ENCODE measurements around the gene AFG1L. TPM values are rescaled to one million over a fixed set of nuclear protein-coding genes. Genes with fewer than 3 reads are reported as not detected.

Gene AFG1L
- total and polyA plus RNA-seq, 8 donors = 0.45 to 18.5 (median 2.9) TPM; not detected in 1

DNA sequence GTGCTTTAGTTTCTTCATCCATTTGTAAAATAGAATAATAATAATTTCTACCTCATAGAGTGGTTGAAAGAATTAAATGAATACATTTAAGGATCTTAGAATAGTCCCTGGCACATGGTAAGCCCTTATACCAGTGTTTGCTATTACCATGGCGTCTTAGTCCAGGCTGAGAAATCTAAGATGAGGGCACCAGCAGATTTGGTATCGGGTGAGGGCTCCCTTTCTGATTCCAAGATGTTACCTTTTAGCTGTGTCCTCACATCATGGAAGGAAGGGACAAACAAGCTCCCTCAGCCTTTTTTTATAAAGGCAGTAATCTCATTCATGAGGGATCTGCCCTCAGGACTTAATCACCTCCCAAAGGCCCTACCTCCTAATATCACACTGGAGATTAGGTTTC, 141.9 kb downstream of the AFG1L start:
- Histone ChIP-seq H3K36me3 (no peaks in the 10 kb centered on the region), H3K4me3 (no peak overlapping the region), H3K4me1 (no peaks in the 10 kb centered on the region), H3K27me3 (no peaks in the 10 kb centered on the region), H3K27ac (no peak overlapping the region), H3K9me3 (no peaks in the 10 kb centered on the region)
- WGBS, 5 donors = 86 to 100% (median 97%) methylated on average over 2 of the region's 2 CpGs
- intact Hi-C loops (cut with DNase I; ENCODE audit: low total_unique reads) = no loop called here
- TF ChIP-seq POLR2A (IDR thresholded peaks at IDR 0.05) (no peak), EP300 (IDR thresholded peaks at IDR 0.05) (no peak), POLR2AphosphoS5 (IDR thresholded peaks at IDR 0.05) (no peak)
- TF ChIP-seq, protein P1, sequence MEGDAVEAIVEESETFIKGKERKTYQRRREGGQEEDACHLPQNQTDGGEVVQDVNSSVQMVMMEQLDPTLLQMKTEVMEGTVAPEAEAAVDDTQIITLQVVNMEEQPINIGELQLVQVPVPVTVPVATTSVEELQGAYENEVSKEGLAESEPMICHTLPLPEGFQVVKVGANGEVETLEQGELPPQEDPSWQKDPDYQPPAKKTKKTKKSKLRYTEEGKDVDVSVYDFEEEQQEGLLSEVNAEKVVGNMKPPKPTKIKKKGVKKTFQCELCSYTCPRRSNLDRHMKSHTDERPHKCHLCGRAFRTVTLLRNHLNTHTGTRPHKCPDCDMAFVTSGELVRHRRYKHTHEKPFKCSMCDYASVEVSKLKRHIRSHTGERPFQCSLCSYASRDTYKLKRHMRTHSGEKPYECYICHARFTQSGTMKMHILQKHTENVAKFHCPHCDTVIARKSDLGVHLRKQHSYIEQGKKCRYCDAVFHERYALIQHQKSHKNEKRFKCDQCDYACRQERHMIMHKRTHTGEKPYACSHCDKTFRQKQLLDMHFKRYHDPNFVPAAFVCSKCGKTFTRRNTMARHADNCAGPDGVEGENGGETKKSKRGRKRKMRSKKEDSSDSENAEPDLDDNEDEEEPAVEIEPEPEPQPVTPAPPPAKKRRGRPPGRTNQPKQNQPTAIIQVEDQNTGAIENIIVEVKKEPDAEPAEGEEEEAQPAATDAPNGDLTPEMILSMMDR (IDR thresholded peaks at IDR 0.05) = no peak
- DNase-seq = no peak

DNA sequence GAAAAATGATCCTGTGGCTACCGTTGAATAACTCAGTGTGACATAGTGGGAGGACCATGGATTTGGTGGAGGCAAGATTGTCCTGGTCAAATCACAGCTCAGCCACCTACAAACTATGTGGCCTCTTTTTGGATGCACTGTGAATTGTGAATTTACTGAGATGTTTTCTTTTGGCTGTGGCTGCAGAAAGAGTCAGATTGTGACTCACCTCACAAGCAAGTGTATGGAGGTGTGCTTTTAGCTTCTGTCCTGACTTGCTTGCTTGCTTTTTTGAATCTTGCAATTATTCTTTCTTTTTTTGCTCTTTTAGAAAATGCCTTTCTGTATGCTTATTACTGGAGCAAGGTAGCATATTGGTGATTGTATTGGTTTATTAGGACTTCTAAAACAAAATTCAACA, 143.0 kb downstream of the AFG1L start:
- DNase-seq = no peak
- no peak overlapping the region for H3K27ac ChIP-seq
- H3K9me3 ChIP-seq = no peaks in the 10 kb centered on the region
- no peaks in the 10 kb centered on the region for H3K27me3 ChIP-seq
- no peaks in the 10 kb centered on the region for H3K36me3 ChIP-seq
- H3K4me1 ChIP-seq = no peaks in the 10 kb centered on the region
- no peak overlapping the region for H3K4me3 ChIP-seq
- 81 to 96% (median 89%) methylated on average over 1 of the region's 1 CpG for WGBS, 5 donors
- TF ChIP-seq POLR2AphosphoS5 (IDR thresholded peaks at IDR 0.05) (no peak), POLR2A (IDR thresholded peaks at IDR 0.05) (no peak), EP300 (IDR thresholded peaks at IDR 0.05) (no peak)
- TF ChIP-seq, protein P1 (IDR thresholded peaks at IDR 0.05) = no peak
- intact Hi-C loops (cut with DNase I; ENCODE audit: low total_unique reads) = no loop called here

DNA sequence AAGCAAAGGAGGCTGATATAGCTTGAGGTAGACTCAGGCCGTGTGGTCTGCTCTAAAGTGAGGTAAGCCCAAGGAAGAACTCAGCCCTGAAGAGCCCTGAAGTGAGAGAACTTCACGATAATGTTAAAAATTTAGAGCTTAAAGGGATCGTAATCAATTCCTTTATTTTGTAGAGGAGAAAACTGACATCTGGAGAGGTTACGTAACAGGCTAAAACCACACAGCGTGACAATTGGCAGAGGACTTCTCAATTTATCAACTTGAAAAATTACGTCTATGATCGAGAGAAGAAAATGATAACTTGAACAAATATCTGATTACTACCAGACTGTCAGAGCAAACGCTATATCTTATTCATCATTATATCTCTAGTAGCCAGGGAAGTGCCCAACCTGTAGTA, 144.1 kb downstream of the AFG1L start:
- Histone ChIP-seq H3K27me3 (no peaks in the 10 kb centered on the region), H3K36me3 (no peaks in the 10 kb centered on the region), H3K4me3 (no peak overlapping the region), H3K9me3 (no peaks in the 10 kb centered on the region), H3K27ac (no peak overlapping the region), H3K4me1 (no peaks in the 10 kb centered on the region)
- WGBS, 5 donors = 61 to 74% (median 69%) methylated on average over 8 of the region's 8 CpGs
- no peak for DNase-seq
- TF ChIP-seq POLR2AphosphoS5 (IDR thresholded peaks at IDR 0.05) (no peak), EP300 (IDR thresholded peaks at IDR 0.05) (no peak), POLR2A (IDR thresholded peaks at IDR 0.05) (no peak)
- TF ChIP-seq, protein P1 (IDR thresholded peaks at IDR 0.05) = no peak
- intact Hi-C loops (cut with DNase I; ENCODE audit: low total_unique reads) = no loop called here

DNA sequence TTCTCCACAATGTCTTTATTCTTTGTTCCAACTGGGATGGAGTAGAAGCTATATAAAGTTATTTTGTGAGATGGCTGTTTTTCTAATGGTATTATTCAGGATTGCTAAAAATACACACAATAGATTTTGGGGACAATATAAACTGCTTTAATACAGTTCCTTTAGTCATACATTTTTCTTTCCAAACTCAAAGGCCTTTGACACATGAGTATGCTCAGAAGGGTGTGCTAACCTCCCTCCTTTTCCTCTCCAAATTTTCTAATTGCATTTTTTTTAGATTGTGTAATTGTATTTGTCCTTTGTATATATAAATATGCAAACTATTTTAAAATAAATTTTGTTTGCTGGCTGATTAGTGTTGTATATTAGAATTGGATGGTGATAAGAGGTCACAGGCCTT, 146.3 kb downstream of the AFG1L start:
- TF ChIP-seq, protein P1 (IDR thresholded peaks at IDR 0.05) = no peak
- TF ChIP-seq EP300 (IDR thresholded peaks at IDR 0.05) (no peak), POLR2A (IDR thresholded peaks at IDR 0.05) (no peak), POLR2AphosphoS5 (IDR thresholded peaks at IDR 0.05) (no peak)
- H3K27ac ChIP-seq = no peak overlapping the region
- H3K27me3 ChIP-seq = no peaks in the 10 kb centered on the region
- intact Hi-C loops (cut with DNase I; ENCODE audit: low total_unique reads) = no loop called here
- no peak overlapping the region for H3K4me3 ChIP-seq
- H3K4me1 ChIP-seq = no peaks in the 10 kb centered on the region
- H3K36me3 ChIP-seq = no peaks in the 10 kb centered on the region
- H3K9me3 ChIP-seq = no peaks in the 10 kb centered on the region
- peak in 1 of 2 donors; percentile 5 for DNase-seq

Data from stomach (tissue), 9 donors.